GM18873 (cell line): ENCODE data around the gene TMCC2.
"Not testable (repeated sequence)": the region's sequence is repeated elsewhere in the genome, so short reads cannot be mapped to it uniquely, and the experiment has no call there.

Source experiments
- ATAC-seq: cut with Tn5 transposase; IDR thresholded peaks from one replicate; pipeline ENCODE4 v1.9.1; 2021; ENCODE audit warnings: mild to moderate bottlenecking, moderate library complexity, moderate number of reproducible peaks; ENCODE audit not compliant: unreplicated experiment, low FRiP score

TMCC2 gene

GRCh38 chr1:205275133-205275532 is 47.4 kb downstream of the TMCC2 start:
- no peak for ATAC-seq

- no peak for ATAC-seq
These were observed 48.4 kb downstream of the TMCC2 start for GRCh38 chr1:205275916-205276688.

DNA sequence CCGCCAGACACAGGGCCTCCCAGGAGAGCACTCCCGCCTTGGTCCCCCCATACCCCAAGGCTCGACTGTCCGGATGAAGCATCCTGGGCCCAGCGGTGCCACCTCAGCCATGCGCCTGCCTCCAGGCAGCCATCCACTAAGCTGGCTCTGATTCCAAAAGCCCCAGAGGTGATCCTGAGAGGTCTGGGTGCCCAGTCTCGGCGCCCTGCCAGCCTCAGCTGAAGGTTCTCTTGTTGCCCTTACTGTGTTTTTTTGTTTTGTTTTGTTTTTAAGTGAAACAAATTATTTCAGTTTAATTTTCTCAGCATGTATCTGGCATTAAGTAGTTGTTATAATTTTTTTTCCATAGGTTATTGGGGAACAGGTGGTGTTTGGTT is 48.9 kb downstream of the TMCC2 start:
- no peak for ATAC-seq

DNA sequence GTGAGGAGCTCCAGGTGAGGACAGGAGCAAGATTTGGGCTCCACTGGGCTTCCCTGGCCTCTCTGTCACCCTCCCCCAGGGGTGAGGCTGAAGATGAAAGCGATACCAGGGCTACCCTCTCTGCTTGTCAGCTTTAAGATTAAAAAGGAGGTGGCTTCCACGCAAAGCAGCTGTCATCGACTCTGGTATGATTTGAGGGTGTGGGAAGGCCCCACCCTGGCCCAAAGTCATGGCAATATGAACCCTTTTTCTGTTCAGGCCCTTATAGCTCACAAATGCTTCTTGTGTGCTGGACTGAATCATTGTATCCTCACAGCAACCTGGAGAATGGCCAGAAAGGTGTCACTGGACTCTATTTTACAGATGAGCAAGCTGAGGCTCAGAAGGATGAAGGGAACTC is 52.2 kb downstream of the TMCC2 start:
- no peak for ATAC-seq

DNA sequence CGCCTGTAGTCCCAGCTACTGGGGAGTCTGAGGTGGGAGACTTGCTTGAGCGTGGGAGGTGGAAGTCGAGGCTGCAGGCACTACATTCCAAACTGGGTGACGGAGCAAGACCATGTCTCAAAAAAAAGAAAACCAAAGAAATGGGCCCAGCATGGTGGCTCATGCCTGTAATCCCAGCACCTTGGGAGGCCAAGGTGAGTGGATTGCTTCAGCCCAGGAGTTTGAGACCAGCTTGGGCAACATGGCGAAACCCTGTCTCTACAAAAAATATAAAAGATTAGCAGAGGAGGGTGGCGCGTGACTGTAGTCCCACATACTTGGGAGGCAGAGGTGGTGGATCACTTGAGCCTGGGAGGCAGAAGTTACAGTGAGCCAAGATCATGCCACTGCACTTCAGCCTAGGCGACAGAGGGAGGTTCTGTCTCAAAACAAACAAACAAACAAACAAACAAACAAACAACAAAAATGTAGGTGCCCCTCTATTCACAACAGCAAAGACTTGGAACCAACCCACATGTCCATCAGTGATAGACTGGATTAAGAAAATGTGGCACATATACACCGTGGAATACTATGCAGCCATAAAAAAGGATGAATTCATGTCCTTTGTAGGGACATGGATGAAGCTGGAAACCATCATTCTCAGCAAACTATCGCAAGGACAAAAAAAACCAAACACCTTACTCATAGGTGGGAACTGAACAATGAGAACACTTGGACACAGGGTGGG is 53.1 kb downstream of the TMCC2 start:
- not testable (repeated sequence) for ATAC-seq

GRCh38 chr1:205283270-205284147 is 55.8 kb downstream of the TMCC2 start:
- ATAC-seq, result no peak

GRCh38 chr1:205284420-205285144 is 56.8 kb downstream of the TMCC2 start:
- ATAC-seq, result no peak

DNA sequence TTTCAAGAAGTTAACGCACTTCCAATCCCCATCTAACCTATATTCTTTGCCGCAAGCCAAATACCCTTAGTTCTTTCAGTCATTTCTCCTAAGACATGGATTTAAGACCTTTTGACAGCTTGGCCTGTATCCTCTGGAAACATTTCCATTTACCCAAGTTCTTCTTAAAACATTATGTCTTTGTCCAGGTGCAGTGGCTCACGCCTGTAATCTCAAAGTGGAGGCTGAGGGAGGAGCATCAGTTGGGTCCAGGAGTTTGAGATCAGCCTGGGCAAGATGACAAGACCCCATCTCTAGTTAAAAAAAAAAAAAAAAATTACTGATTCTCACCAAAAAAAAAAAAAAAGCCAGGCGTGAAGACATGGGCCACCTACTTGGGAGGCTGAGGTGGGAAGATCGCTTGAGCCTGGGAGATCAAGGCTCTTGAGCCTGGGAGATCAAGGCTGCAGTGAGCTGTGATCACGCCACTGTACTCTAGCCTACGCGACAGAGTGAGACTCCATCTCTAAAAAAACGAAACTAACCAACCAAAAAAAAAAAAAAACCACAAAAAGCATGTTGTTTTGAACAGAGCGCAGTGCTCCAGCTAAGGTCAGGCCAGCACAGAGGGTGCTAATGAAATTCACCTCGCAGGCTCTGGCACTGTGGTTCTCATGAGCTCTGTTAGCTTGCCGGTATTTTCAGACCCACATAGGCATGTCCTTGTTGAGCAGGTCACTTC is 57.8 kb downstream of the TMCC2 start:
- ATAC-seq, result peak; percentile 36

DNA sequence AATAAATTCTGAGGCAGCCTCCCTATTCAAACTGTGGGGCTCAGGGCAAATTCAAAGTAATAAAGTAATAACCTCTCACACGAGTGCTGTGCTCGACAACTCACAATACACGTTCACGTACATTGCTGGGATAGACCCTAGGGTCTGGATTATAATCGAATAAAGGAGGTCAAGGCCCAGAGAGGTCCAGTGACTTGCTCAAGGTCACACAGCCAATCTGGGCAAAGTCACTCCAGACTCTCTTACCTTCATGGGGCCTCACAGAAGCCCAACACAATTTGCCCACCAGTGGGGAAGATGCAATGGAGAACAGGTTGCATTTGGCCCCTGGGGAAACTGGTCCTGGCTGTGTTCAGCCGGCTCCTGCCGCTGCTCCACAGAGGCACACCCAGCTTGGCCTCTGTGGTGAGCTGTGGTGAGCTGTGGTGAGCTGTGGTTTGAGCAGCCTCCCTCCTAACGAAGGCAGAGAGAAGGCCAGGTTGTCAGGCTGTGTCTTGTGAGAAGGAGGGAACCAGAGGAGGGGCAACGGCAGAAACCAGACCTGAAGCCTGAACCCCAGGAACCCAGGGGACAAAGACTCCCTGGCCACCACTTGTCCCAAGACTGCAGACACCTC is 58.7 kb downstream of the TMCC2 start:
- ATAC-seq, result no peak

DNA sequence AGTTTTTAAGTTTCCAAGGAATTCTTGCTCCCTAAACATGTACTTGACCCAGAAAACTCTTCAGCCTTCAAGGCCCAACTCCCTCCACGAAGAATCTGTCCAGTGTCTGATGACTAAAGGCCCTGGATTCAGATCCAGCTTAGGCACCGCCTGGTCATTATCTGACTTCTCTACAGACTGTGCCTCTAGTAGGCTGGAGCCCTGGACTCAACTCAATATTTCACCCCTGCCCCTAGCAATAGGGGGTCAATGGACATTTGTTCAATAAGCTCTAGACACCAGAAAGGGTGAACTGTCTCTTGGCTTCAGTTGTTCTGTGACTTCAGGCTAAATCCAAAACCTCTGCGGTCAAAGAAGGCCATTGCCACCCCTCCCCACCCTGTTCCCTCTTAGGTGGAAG is 59.3 kb downstream of the TMCC2 start:
- ATAC-seq, result no peak

- peak; percentile 74 for ATAC-seq
These were observed 60.2 kb downstream of the TMCC2 start for GRCh38 chr1:205287767-205288559.

DNA sequence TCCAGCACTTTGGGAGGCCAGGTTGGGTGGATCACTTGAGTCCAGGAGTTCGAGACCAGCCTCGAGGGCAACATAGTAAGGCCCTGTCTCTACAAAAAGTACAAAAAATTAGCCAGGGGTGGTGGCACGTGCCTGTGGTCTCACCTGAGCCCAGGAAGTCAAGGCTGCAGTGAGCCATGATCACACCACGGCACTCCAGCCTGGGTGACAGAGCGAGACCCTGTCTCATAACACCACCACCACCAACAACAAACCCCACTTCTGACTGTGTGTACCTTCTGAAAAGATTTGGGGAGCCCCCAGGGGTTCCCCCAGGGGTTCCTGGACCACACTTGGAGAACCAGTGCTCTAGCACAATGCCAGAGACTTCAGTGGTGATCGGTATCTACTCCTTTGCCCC is 63.9 kb downstream of the TMCC2 start:
- ATAC-seq, result no peak

- no peak for ATAC-seq
These were observed 65.8 kb downstream of the TMCC2 start for GRCh38 chr1:205293350-205294074.

GRCh38 chr1:205294175-205294917 is 66.6 kb downstream of the TMCC2 start:
- no peak for ATAC-seq

- ATAC-seq, result no peak
These were observed 67.2 kb downstream of the TMCC2 start for GRCh38 chr1:205294934-205295333.

DNA sequence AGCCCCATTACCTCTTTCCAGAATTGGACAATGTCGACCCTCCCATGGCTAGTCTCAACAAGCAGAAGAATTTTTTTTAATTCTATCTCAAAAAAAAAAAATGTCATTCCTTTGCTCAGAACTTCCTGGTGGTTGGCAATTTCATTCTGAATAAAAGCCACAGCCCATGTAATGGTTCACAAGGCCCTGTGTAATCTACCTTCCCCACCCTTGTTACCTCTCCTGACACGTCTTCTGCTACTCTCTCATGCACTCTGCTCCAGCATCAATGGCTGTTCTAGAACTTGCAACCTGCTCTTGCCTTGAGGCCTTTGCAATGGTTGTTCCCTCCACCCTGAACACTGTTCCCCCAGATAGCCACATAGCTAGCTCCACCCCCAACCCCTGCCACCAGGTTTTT is 68.4 kb downstream of the TMCC2 start:
- ATAC-seq, result no peak

DNA sequence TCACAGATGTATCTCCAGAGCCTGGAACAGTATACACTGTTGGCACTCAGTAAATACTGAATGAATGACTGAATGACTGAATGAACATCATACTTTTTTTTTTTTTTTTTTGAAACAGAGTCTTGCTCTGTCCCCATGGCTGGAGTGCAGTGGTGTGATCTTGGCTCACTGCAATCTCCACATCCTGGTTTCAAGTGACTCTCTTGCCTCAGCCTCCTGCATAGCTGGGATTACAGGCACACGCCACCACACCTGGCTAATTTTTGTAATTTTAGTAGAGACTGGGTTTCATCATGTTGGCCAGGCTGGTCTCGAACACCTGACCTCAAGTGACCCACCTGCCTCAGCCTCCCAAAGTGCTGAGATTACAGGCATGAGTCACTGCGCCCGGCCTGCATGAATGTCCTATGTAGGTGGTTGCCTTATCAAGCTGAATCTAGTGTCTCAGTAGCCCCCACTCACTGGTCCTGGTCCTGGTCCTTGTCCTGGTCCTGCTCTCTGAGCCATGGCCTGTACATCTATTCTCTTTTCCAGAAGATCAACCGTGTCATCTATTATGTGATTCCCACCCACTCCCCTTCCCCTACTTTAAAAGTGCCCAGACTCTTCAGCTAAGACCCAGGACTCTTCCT is 69.9 kb downstream of the TMCC2 start:
- not testable (repeated sequence) for ATAC-seq
